ENCODE data around the gene PXDN.

Gene PXDN

GRCh38 chr2:1645761-1646476 is 98.4 kb downstream of the PXDN start:
- no peak for DNase-seq

- DNase-seq, result no peak
Measured at GRCh38 chr2:1644427-1644826, 99.9 kb downstream of the PXDN start.

GRCh38 chr2:1642993-1643619 is 101.2 kb downstream of the PXDN start:
- DNase-seq, result no peak

GRCh38 chr2:1642066-1642861 is 102.1 kb downstream of the PXDN start:
- DNase-seq, result no peak

GRCh38 chr2:1641523-1641922 is 102.8 kb downstream of the PXDN start:
- DNase-seq, result no peak

- DNase-seq, result no peak
Measured at GRCh38 chr2:1640301-1641135, 103.8 kb downstream of the PXDN start.

GRCh38 chr2:1639086-1639858 is 105.0 kb downstream of the PXDN start:
- no peak for DNase-seq

- no peak for DNase-seq
Measured at GRCh38 chr2:1638281-1638860, 105.9 kb downstream of the PXDN start.

GRCh38 chr2:1636791-1637415 is 107.4 kb downstream of the PXDN start:
- no peak for DNase-seq

GRCh38 chr2:1635823-1636222 is 108.5 kb downstream of the PXDN start:
- DNase-seq, result no peak

GRCh38 chr2:1634681-1635341 is 109.5 kb downstream of the PXDN start:
- no peak for DNase-seq

- no peak for DNase-seq
Measured at GRCh38 chr2:1633936-1634587, 110.3 kb downstream of the PXDN start.

GRCh38 chr2:1633092-1633671 is 111.1 kb downstream of the PXDN start:
- DNase-seq, result no peak

GRCh38 chr2:1632510-1632909 is 111.8 kb downstream of the PXDN start:
- no peak for DNase-seq

GRCh38 chr2:1632002-1632348 is 112.3 kb downstream of the PXDN start:
- DNase-seq, result peak; percentile 52

- no peak for DNase-seq
Measured at GRCh38 chr2:1631292-1632001, 112.9 kb downstream of the PXDN start.

- peak; percentile 44 for DNase-seq
Measured at GRCh38 chr2:1628893-1629292, 115.4 kb downstream of the PXDN start.

GRCh38 chr2:1627628-1628381 is 116.5 kb downstream of the PXDN start:
- no peak for DNase-seq

Measured in kidney glomerular epithelial cell (primary cell).